Skin epidermis (tissue), 12 donors: ENCODE data around the gene GALR2.
A peak's percentile ranks its signal among the peaks of the same experiment; 100 is the strongest.

Experiments used
- H3K27ac ChIP-seq, 21 experiments: fragments of 200-600 bp; sonication (generic) in 11 of 21; one replicate each; pipeline ENCODE4 v1.5.0; 2020; ENCODE audit warnings: mild to moderate bottlenecking in 3 of 21, inconsistent platforms in 2 of 21, moderate library complexity in 2 of 21
- H3K4me3 ChIP-seq, 7 experiments: fragments of 200-600 bp; sonication (generic) in 2 of 7; one replicate each; pipeline ENCODE4 v1.5.0; 2020; ENCODE audit warnings: inconsistent platforms in 2 of 7, mild to moderate bottlenecking in 2 of 7, moderate library complexity in 1 of 7

The GALR2 gene

GRCh38 chr17:76120658-76121008 lies 46.1 kb downstream of the GALR2 start:
- H3K4me3 ChIP-seq, result no peak overlapping the region
- no peak overlapping the region for H3K27ac ChIP-seq

- H3K27ac ChIP-seq, result peak overlapping the region in 12 of 21 experiments; percentile 15 to 73 (median 44)
- H3K4me3 ChIP-seq, result peak overlapping the region; percentile 14 to 35 (median 21)
These were observed 47.4 kb downstream of the GALR2 start for GRCh38 chr17:76121932-76122430.

- H3K27ac ChIP-seq, result no peak overlapping the region
These were observed 48.0 kb downstream of the GALR2 start for GRCh38 chr17:76122431-76123190.

GRCh38 chr17:76123191-76123499 lies 48.6 kb downstream of the GALR2 start:
- no peak overlapping the region for H3K27ac ChIP-seq

More at GRCh38 chr17:76122431-76123190, 48.0 kb downstream of the GALR2 start:
- H3K4me3 ChIP-seq, result peak overlapping the region in 1 of 7 experiments; percentile 22

GRCh38 chr17:76123749-76124581 lies 49.4 kb downstream of the GALR2 start:
- Histone ChIP-seq H3K27ac (no peak overlapping the region), H3K4me3 (no peak overlapping the region)

More at GRCh38 chr17:76123191-76123499, 48.6 kb downstream of the GALR2 start:
- no peak overlapping the region for H3K4me3 ChIP-seq

GRCh38 chr17:76124582-76125390 lies 50.2 kb downstream of the GALR2 start:
- H3K27ac ChIP-seq, result no peak overlapping the region
- H3K4me3 ChIP-seq, result no peak overlapping the region

- Histone ChIP-seq H3K27ac (no peak overlapping the region), H3K4me3 (no peak overlapping the region)
These were observed 50.8 kb downstream of the GALR2 start for GRCh38 chr17:76125391-76125675.

- no peak overlapping the region for H3K27ac ChIP-seq
- no peak overlapping the region for H3K4me3 ChIP-seq
These were observed 51.3 kb downstream of the GALR2 start for GRCh38 chr17:76125922-76126321.
